GM03348 (cell line): ENCODE measurements around the gene ING5.
A peak's percentile ranks its signal among the peaks of the same experiment; 100 is the strongest.

ENCODE experiments used
- DNase-seq: peaks from one replicate; pipeline ENCODE4 v3.0.0; 2012; ENCODE audit warnings: low spot score

Gene ING5

GRCh38 chr2:241672243-241673188 lies 29.3 kb upstream of the ING5 start:
- no peak for DNase-seq

GRCh38 chr2:241673189-241673663 lies 28.6 kb upstream of the ING5 start:
- DNase-seq = no peak

- DNase-seq = no peak
Measured at GRCh38 chr2:241673797-241674725, 27.8 kb upstream of the ING5 start.

DNA sequence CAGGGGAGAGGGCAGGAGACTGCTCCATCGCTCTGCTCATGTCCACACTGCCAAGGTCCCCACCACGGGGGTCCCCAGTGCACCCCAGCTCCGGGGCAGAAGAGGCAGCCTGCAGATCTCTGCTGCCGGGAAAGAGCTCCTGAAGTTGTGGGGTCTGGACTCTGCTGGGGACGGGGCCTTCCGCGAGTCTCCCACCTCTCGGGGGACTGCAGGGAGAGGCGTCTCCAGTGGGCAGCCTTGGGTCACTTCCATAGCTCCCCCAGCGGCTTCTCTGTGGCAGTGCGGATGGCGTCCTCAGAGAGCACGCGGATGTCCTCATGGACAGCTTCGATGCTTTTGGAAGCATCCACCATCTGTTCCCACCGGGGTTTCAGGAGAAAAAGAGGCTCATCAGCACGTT lies 26.0 kb upstream of the ING5 start:
- DNase-seq = no peak

- DNase-seq = no peak
Measured at GRCh38 chr2:241676665-241677064, 25.2 kb upstream of the ING5 start.

- no peak for DNase-seq
Measured at GRCh38 chr2:241677392-241677791, 24.4 kb upstream of the ING5 start.

DNA sequence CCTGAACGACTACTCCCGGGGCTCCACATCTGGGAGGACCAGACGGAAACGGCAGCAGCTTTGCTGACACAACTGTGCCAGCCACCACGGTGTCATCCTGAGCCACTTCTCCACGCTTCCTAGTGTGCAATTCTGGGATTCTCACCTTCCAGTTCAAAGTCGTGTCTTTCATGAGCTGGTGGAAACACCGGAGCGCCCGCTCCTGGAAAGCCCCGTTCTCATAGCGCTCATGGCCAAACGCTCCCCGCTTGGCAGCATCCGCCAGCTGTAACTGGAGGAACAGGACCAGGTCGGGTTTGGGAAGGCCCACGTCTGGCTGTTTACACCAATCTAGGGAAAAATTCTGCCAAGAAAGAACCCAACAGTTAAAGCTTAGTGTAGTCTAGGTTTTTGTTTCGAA lies 23.5 kb upstream of the ING5 start:
- no peak for DNase-seq

DNA sequence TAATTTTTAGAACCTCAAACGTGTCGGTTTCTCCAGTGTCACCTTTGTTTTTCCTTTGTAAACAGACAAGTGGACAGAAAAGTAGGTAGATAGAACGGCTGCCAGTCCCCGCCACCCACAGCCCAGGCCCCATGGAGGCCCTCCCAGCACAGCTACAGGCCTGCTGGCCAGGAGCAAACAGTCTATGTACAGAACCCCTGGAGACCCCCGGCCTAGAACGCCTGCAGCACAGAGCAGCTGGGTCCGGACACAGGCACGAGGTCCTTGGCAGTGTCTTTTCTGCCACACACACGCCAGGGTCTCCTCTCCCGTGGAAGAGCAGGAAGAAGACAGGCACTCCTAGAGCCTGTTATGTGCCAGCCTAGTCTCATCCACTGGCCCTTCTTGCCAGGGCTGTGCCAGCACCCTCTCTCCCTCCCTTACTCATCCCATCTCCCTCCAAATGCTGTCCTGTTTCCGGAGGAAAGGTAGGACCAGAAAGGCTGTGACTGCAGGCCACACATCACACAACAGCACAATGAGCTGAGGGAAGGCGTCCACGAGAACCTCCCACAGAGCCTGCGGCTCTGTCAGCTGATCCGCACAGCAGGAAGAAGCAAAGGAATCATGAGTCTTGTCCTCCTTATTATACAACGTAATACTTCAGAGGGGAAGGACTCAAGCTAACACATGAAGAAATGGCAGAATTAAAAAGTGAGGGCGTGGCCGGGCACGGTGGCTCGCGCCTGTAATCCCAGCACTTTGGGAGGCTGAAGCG lies 22.9 kb upstream of the ING5 start:
- DNase-seq = no peak

- DNase-seq = no peak
Measured at GRCh38 chr2:241680044-241680443, 21.8 kb upstream of the ING5 start.

DNA sequence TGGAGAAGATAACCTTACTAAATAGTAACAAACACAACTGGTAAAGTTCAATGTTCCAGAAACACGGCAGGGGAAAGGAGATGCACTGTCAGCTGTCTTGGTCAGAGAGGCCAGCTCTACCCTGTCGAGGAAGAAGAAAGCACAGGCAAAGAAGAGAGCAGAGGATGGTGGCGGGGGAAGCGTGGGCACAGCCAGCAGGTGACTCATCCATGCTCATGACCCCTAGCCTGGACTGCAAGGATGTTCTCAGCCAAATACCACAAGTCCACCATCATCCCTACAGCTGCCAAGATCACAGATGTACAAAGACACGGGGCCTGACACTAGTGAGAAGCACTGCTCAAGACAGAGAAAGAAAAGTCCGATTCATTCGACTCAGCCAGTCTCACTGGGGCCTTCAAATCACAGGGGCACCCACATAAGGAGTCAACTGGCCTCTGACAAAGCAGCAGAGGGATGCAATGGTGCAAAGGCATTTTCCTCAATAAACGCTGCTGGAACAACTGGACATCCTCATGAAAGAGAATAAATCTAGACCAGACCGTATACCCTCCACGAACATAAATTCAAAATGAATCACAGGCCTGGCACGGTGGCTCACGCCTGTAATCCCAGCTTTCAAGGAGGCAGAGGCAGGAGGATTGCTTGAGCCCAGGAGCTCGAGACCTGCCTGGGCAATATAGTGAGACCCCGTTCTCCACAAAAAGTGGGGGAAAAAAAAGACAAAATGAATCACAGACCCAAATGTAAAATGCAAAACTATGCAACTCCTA lies 20.8 kb upstream of the ING5 start:
- DNase-seq = peak; percentile 95

DNA sequence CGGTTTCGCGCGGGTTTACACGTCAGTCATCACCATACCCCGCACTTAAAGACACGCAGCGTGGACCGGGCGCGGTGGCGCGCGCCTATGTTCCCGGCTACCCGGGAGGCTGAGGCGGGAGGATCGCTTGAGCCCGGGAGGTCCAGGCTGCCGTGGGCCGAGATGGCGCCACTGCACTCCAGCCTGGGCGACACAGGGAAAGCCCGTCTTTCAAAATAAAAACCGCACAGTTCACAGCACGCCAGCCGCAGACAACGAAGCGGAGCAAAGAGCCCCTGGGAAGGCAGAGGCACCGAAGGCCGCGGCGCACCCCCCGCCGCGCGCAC lies 15.6 kb upstream of the ING5 start:
- no peak for DNase-seq

- peak; percentile 99 for DNase-seq
Measured at GRCh38 chr2:241686650-241687425, 15.0 kb upstream of the ING5 start, which contains the start of gene DTYMK. Gene DTYMK (minus strand): TSS chr2:241686815. CDS start chr2:241686783, 32 bp downstream.

- DNase-seq = no peak
Measured at GRCh38 chr2:241689306-241689705, 12.5 kb upstream of the ING5 start.

DNA sequence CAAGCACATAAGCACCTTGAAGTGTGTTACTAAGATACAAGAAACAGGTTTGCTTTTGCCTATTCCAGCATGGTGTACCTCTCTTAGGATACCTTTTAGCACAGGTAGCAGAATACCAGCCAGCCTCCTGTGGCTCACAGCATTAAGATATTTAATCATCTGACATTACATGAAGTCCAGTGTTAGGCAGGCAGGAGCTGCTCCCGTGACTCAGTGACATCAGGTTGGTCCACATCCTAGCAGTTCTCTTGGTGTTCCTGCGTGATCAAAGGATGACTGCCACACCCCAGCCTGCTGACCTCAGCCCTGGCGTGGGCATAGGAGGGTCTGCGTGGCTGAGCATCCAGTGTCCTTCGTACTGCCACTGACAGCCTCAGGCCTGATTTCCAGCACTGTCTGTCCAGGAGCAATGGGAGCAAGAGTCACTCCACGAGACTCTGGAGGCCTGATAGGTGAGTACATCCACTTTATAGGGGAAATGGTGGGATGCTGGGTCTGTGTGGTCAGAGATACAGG lies 11.6 kb upstream of the ING5 start:
- DNase-seq = no peak

DNA sequence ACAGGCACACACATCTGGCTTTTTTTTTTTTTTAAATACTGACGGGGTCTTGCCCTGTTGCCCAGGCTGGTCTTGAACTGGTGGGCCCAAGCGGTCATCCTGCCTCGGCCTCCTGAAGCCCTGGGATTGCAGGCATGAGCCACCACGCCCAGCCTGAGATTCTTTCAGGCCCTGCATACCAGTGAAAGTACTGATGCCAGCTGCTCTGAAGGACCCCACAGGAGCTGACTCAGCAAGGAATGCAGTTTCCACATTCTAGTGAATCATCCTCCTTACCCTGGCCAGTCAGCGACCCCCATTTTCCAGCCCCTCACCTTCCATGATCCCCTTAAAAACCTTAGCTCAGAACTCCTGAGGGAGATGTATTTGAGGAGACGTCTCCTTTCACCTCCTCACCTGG lies 9.4 kb upstream of the ING5 start:
- peak; percentile 51 for DNase-seq

DNA sequence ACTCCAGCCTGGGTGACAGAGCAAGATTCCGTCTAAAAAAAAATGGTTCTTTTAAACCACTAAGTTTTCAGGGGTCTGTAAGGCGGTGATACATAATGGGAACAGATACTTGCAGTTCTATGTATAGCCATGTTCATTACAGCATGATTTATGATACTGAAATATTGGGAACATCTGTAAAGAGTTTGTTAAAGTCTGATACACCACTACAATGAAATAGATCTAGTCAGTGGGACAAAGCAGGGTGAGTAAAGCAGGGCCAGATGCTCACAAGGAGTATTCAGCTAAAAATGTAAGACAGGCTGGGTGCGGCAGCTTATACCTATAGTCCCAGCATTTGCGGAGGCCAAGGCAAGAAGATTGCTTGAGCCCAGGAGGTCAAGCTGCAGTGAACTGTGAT lies 6.2 kb upstream of the ING5 start:
- no peak for DNase-seq

- DNase-seq = no peak
Measured at GRCh38 chr2:241701149-241701398, 765 bp upstream of the ING5 start.

DNA sequence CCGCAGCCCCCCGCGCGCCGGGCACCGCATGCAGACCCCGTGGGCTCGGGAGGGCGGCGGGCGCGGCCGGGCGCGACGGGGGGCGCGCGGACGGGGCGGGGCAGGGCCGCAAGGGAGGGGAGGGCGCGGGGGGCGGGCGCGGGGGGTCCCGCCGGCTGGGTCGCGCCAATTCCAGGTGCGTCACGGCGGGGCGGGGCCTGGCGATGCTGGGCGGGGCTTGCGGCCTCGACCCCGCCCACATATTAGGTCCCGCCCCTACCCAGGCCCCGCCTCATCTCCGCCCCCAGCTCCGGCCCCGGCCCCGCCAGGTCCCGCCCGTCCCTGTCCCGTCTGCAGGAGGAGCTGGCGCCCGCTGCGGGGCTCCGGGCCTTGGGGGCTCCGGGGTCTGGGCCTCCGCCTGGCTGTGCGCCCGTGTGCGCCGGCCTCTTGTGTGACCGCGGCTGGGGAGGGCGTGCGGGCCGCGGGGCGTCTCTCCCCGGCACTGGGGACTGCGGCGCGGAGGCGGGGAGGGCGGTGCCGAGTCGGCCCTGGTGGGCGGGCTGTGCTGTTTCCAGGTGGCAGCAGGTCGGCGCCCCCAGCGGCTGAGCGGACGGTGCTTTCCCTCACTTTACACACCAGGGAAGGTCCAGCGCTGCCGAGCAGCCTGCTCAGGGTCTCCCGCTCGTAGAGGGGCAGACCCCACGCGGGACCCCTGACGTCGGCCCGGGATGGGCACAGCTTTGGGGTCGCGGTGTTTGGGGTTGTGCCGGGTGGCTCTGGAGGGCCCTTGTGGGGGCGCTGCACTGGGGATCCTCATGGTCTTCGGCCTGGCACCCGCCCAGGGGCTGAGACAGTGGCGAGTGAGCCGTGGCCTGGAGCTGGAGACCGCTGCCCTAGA lies 554 bp downstream of the ING5 start:
- peak; percentile 97 for DNase-seq

DNA sequence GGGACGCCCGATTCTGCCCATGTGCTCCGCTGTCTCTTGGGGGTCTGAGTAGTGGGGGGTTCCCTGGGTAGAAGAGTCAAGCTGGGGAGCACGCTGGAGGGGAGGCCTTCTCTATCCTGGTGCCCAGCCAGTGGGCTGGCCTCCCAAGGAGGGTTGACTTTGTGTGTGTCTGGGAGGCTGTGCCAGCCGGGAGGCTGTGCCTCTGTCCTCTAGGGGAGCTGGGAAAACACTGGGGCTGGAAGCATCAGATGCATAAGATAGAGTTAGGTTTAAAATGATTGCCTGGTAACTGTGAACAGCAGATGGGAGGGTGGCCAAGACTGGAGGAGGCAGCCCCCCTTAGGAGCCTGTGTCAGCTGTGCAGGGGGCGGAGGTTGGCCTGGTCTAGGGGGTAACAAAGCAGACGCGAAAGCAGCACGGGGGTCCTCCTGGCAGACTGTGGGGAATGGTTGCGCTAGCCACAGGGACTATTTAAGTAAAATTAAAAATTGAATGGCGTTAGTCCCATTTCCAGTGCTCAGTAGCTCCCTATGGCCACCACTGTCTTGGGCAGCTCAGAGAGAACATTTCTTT lies 1.3 kb downstream of the ING5 start:
- DNase-seq = peak; percentile 64
